NCI-H2196 (cell line): ENCODE data around the gene GPC5.
A peak's percentile ranks its signal among the peaks of the same experiment; 100 is the strongest.
"Not testable (repeated sequence)": the region's sequence is repeated elsewhere in the genome, so short reads cannot be mapped to it uniquely, and the experiment has no call there.

Experiments used
- DNase-seq: peaks from one replicate; lab custom pipeline; 2025; ENCODE audit not compliant: unreplicated experiment; lab: John Stamatoyannopoulos, UW

Gene GPC5

GRCh38 chr13:91825516-91825915, 427.1 kb downstream of the GPC5 start:
- no peak for DNase-seq

GRCh38 chr13:91836553-91836952, 438.1 kb downstream of the GPC5 start:
- DNase-seq: no peak

- DNase-seq: no peak
These were observed 447.2 kb downstream of the GPC5 start for GRCh38 chr13:91845612-91846011.

- DNase-seq: no peak
These were observed 465.3 kb downstream of the GPC5 start for GRCh38 chr13:91863699-91864098.

- DNase-seq: no peak
These were observed 469.9 kb downstream of the GPC5 start for GRCh38 chr13:91868351-91868750.

- no peak for DNase-seq
These were observed 480.1 kb downstream of the GPC5 start for GRCh38 chr13:91878491-91878890.

- DNase-seq: no peak
These were observed 480.9 kb downstream of the GPC5 start for GRCh38 chr13:91879360-91879759.

- no peak for DNase-seq
These were observed 484.5 kb downstream of the GPC5 start for GRCh38 chr13:91882918-91883317.

- no peak for DNase-seq
These were observed 491.2 kb downstream of the GPC5 start for GRCh38 chr13:91889641-91890040.

- DNase-seq: no peak
These were observed 492.7 kb downstream of the GPC5 start for GRCh38 chr13:91891141-91891540.

- DNase-seq: no peak
These were observed 494.6 kb downstream of the GPC5 start for GRCh38 chr13:91893040-91893439.

- no peak for DNase-seq
These were observed 495.9 kb downstream of the GPC5 start for GRCh38 chr13:91894316-91894715.

GRCh38 chr13:91896547-91896946, 498.1 kb downstream of the GPC5 start:
- no peak for DNase-seq

- DNase-seq: not testable (repeated sequence)
These were observed 500.6 kb downstream of the GPC5 start for GRCh38 chr13:91898986-91899385.

GRCh38 chr13:91902291-91902690, 503.9 kb downstream of the GPC5 start:
- DNase-seq: no peak

- no peak for DNase-seq
These were observed 505.6 kb downstream of the GPC5 start for GRCh38 chr13:91904005-91904404.

- DNase-seq: no peak
These were observed 506.2 kb downstream of the GPC5 start for GRCh38 chr13:91904597-91904996.

GRCh38 chr13:91907398-91907797, 509.0 kb downstream of the GPC5 start:
- DNase-seq: no peak

GRCh38 chr13:91909617-91910016, 511.2 kb downstream of the GPC5 start:
- no peak for DNase-seq

- DNase-seq: no peak
These were observed 524.7 kb downstream of the GPC5 start for GRCh38 chr13:91922969-91923592.

- no peak for DNase-seq
These were observed 532.3 kb downstream of the GPC5 start for GRCh38 chr13:91930687-91931086.

- DNase-seq: no peak
These were observed 535.9 kb downstream of the GPC5 start for GRCh38 chr13:91934354-91934753.

- DNase-seq: peak; percentile 7
These were observed 548.2 kb downstream of the GPC5 start for GRCh38 chr13:91946498-91947070.
